CD4-positive, alpha-beta T cell (primary cell): Measurements from ENCODE around the gene PGM1. TPM values are rescaled to one million over a fixed set of nuclear protein-coding genes. Genes with fewer than 3 reads are reported as not detected.
A peak's percentile ranks its signal among the peaks of the same experiment; 100 is the strongest.

Source experiments
- ATAC-seq: fragments of 200-7000 bp; cut with Tn5 transposase; one replicate; pipeline ENCODE4 v1.10.0; 2022; ENCODE audit warnings: mild to moderate bottlenecking; ENCODE audit not compliant: poor library complexity
- CTCF ChIA-PET: fragments of 350-600 bp; sonication (Branson Sonifier 250); formaldehyde crosslinking; loops from one replicate; lab custom pipeline; 2021; ENCODE audit warnings: antibody characterized with exemption, inconsistent platforms; lab: Charles Lee
- POLR2A ChIA-PET: fragments of 350-600 bp; sonication (Branson Sonifier 250); formaldehyde crosslinking; loops from one replicate; lab custom pipeline; 2021; ENCODE audit warnings: antibody characterized with exemption, inconsistent platforms; lab: Charles Lee
- DNase-seq, 14 experiments: peaks; one replicate each; pipeline ENCODE4 v3.0.0-alpha.2; 2013 to 2020; ENCODE audit warnings: mixed read lengths in 2 of 14
- H3K27ac ChIP-seq, 2 donors: one replicate each; pipeline versions ENCODE4 v1.5.1 to v1.7.0; 2013; ENCODE audit warnings: low read length in 2 of 2, low read depth in 1 of 2, mild to moderate bottlenecking in 1 of 2
- H3K27me3 ChIP-seq, 2 experiments: 1 replicate in 1 of 2; 2 replicates in 1 of 2; pipeline versions ENCODE4 v1.6.1 to v1.7.0; 2013; ENCODE audit warnings: low read length in 2 of 2, control low read depth in 1 of 2, mild to moderate bottlenecking in 1 of 2, moderate library complexity in 1 of 2; ENCODE audit not compliant: insufficient read depth in 2 of 2, control insufficient read depth in 1 of 2
- H3K36me3 ChIP-seq: one replicate; pipeline ENCODE4 v1.6.1; 2013; ENCODE audit warnings: low read length, control low read depth; ENCODE audit not compliant: insufficient read depth
- H3K4me1 ChIP-seq: one replicate; pipeline ENCODE4 v1.6.1; 2013; ENCODE audit warnings: low read length, control low read depth; ENCODE audit not compliant: insufficient read depth
- H3K4me3 ChIP-seq: one replicate; pipeline ENCODE4 v1.5.1; 2013; ENCODE audit warnings: mild to moderate bottlenecking, low read length, moderate library complexity
- H3K9me3 ChIP-seq, 2 experiments: 1 replicate in 1 of 2; 2 replicates in 1 of 2; pipeline versions ENCODE4 v1.6.1 to v1.7.0; 2013; ENCODE audit warnings: low read length in 2 of 2, mild to moderate bottlenecking in 2 of 2, control low read depth in 1 of 2, moderate library complexity in 1 of 2; ENCODE audit not compliant: control insufficient read depth in 1 of 2, insufficient read depth in 1 of 2
- H3K27ac Mint-ChIP-seq: one replicate; pipeline ENCODE4 v1.8.0; 2020; ENCODE audit warnings: mixed read lengths
- H3K27me3 Mint-ChIP-seq: one replicate; pipeline ENCODE4 v1.8.0; 2021; ENCODE audit warnings: mixed read lengths
- H3K36me3 Mint-ChIP-seq: one replicate; pipeline ENCODE4 v1.8.0; 2021; ENCODE audit warnings: low read depth, mixed read lengths
- H3K4me1 Mint-ChIP-seq: one replicate; pipeline ENCODE4 v1.8.0; 2021; ENCODE audit warnings: low read depth, mixed read lengths
- H3K4me3 Mint-ChIP-seq: one replicate; pipeline ENCODE4 v1.8.0; 2020; ENCODE audit warnings: mild to moderate bottlenecking, mixed read lengths
- H3K9me3 Mint-ChIP-seq: one replicate; pipeline ENCODE4 v1.8.0; 2020; ENCODE audit warnings: mixed read lengths
- CTCF ChIP-seq: fragments of 200-600 bp; IDR thresholded peaks from one replicate; pipeline ENCODE4 v1.8.0; 2022; ENCODE audit warnings: antibody characterized with exemption, mild to moderate bottlenecking
- intact Hi-C, 2 experiments: fragments of 100-400 bp; cut with DNase I in 1 of 2; cut with micrococcal nuclease in 1 of 2; formaldehyde crosslinking; loops; one replicate each; pipeline versions ENCODE4 v1.15.1 to v1.9.0; 2023 to 2025; cut with DNase I, micrococcal nuclease
- polyA plus RNA-seq, 2 donors: library from polyadenylated mRNA; unstranded; fragments of 120-200 nt; gene quantifications; one replicate each; pipeline ENCODE4 v1.2.1, GENCODE V29; 2013
- total RNA-seq, 174 experiments: library from RNA in 2 of 174; stranded (reverse) in 2 of 174; gene quantifications; one replicate each; pipeline ENCODE4 v1.2.3 and lab custom pipeline; 2021 to 2026

PGM1 gene
- total RNA-seq = 1 to 10 TPM; 5.4 to 5.6 TPM
- 14.4 TPM for polyA plus RNA-seq (2013, experiment 1 of 2)
- polyA plus RNA-seq (2013, experiment 2 of 2) = 16.3 TPM
- total RNA-seq (lab: John Stamatoyannopoulos, UW) = 6.5 to 80.0 (median 25.3) reads per million in 172 experiments

DNA sequence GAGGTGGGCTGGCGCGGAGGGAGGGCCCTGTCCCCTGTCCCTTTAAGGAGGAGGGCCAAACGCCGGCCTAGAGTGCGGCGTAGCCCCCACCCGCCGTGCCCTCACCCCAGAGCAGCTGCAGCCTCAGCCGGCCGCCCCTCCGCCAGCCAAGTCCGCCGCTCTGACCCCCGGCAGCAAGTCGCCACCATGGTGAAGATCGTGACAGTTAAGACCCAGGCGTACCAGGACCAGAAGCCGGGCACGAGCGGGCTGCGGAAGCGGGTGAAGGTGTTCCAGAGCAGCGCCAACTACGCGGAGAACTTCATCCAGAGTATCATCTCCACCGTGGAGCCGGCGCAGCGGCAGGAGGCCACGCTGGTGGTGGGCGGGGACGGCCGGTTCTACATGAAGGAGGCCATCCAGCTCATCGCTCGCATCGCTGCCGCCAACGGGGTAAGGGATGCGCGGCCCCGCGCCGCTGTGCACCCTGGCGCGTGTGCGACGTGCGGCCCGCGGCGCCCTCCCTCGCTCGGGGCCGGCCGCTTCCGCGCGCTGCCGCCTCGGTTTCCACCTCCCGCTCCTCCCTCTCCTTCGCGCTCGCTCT is at the start of gene PGM1:
PGM1 (plus strand) TSS at position 109 of the 583 bp plus-strand sequence; CDS start at position 187, 78 bp downstream.
- intact Hi-C loops = loop anchor here in 1 of 2 experiments (1.0 to 10.0 kb wide), 2 partner anchors 226 to 1471 kb away; partner anchors contain the start of gene ALG6
- DNase-seq (peak; percentile 55 to 91 (median 73)), ATAC-seq (peak; percentile 77)
- H3K27me3 Mint-ChIP-seq = no peaks in the 10 kb centered on the region
- H3K36me3 Mint-ChIP-seq = peaks cover 14% of the 10 kb centered on the region
- Histone ChIP-seq H3K4me1 (peaks cover 21% of the 10 kb centered on the region), H3K27ac (peak within 1 kb of the TSS; percentile 82 to 87), H3K27me3 (no peaks in the 10 kb centered on the region), H3K9me3 (no peaks in the 10 kb centered on the region), H3K36me3 (no peaks in the 10 kb centered on the region), H3K4me3 (peak within 1 kb of the TSS; percentile 87)
- ChIA-PET POLR2A (interaction anchor here (0.6 to 1.7 kb wide), 11 partner anchors 11 to 1827 kb away, joined by 3 to 10 read pairs (median 3); partner anchors contain the start of genes ATG4C, EFCAB7, ITGB3BP and JAK1), CTCF (interaction anchor here (1.7 kb wide), 1 partner anchor 17 kb away, joined by 5 read pairs; no protein-coding TSS in a partner anchor)
- peak within 1 kb of the TSS; percentile 99 for H3K27ac Mint-ChIP-seq
- no peak for TF ChIP-seq CTCF
- no peaks in the 10 kb centered on the region for H3K9me3 Mint-ChIP-seq
- H3K4me3 Mint-ChIP-seq = peak within 1 kb of the TSS; percentile 99
- H3K4me1 Mint-ChIP-seq = peaks cover 45% of the 10 kb centered on the region

- Histone ChIP-seq H3K27ac (no peak overlapping the region), H3K9me3 (no peaks in the 10 kb centered on the region), H3K4me1 (no peaks in the 10 kb centered on the region), H3K27me3 (no peaks in the 10 kb centered on the region), H3K36me3 (no peaks in the 10 kb centered on the region), H3K4me3 (no peak overlapping the region)
- H3K36me3 Mint-ChIP-seq = peaks cover 34% of the 10 kb centered on the region
- H3K9me3 Mint-ChIP-seq = no peaks in the 10 kb centered on the region
- TF ChIP-seq CTCF = no peak
- no peaks in the 10 kb centered on the region for H3K4me1 Mint-ChIP-seq
- intact Hi-C loops = no loop called here
- no peak overlapping the region for H3K4me3 Mint-ChIP-seq
- ATAC-seq (no peak), DNase-seq (no peak)
- ChIA-PET POLR2A (no interaction called here), CTCF (no interaction called here)
- no peaks in the 10 kb centered on the region for H3K27me3 Mint-ChIP-seq
- H3K27ac Mint-ChIP-seq = no peak overlapping the region
Observed at GRCh38 chr1:63545780-63546179, 47.4 kb upstream of the PGM1 start.

- Histone ChIP-seq H3K27ac (no peak overlapping the region), H3K27me3 (no peaks in the 10 kb centered on the region), H3K4me1 (no peaks in the 10 kb centered on the region), H3K36me3 (no peaks in the 10 kb centered on the region), H3K4me3 (no peak overlapping the region), H3K9me3 (no peaks in the 10 kb centered on the region)
- H3K4me3 Mint-ChIP-seq = no peak overlapping the region
- intact Hi-C loops = no loop called here
- ChIA-PET POLR2A (no interaction called here), CTCF (no interaction called here)
- TF ChIP-seq CTCF = no peak
- H3K4me1 Mint-ChIP-seq = no peaks in the 10 kb centered on the region
- H3K36me3 Mint-ChIP-seq = peaks cover 29% of the 10 kb centered on the region
- DNase-seq (no peak), ATAC-seq (no peak)
- H3K27me3 Mint-ChIP-seq = no peaks in the 10 kb centered on the region
- H3K27ac Mint-ChIP-seq = no peak overlapping the region
- no peaks in the 10 kb centered on the region for H3K9me3 Mint-ChIP-seq
Observed at GRCh38 chr1:63547621-63548294, 45.5 kb upstream of the PGM1 start.
